ENCODE data around the gene RAPSN.

- TF ChIP-seq, protein P1, sequence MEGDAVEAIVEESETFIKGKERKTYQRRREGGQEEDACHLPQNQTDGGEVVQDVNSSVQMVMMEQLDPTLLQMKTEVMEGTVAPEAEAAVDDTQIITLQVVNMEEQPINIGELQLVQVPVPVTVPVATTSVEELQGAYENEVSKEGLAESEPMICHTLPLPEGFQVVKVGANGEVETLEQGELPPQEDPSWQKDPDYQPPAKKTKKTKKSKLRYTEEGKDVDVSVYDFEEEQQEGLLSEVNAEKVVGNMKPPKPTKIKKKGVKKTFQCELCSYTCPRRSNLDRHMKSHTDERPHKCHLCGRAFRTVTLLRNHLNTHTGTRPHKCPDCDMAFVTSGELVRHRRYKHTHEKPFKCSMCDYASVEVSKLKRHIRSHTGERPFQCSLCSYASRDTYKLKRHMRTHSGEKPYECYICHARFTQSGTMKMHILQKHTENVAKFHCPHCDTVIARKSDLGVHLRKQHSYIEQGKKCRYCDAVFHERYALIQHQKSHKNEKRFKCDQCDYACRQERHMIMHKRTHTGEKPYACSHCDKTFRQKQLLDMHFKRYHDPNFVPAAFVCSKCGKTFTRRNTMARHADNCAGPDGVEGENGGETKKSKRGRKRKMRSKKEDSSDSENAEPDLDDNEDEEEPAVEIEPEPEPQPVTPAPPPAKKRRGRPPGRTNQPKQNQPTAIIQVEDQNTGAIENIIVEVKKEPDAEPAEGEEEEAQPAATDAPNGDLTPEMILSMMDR (IDR thresholded peaks at IDR 0.05): no peak
- TF ChIP-seq POLR2AphosphoS5 (IDR thresholded peaks at IDR 0.05) (no peak), EP300 (IDR thresholded peaks at IDR 0.05) (no peak)
Observed at GRCh38 chr11:47395223-47396048, 53.5 kb downstream of the RAPSN start.

All from esophagus muscularis mucosa (tissue), 4 donors.